Measurements from ENCODE around the gene CDS1.

DNA sequence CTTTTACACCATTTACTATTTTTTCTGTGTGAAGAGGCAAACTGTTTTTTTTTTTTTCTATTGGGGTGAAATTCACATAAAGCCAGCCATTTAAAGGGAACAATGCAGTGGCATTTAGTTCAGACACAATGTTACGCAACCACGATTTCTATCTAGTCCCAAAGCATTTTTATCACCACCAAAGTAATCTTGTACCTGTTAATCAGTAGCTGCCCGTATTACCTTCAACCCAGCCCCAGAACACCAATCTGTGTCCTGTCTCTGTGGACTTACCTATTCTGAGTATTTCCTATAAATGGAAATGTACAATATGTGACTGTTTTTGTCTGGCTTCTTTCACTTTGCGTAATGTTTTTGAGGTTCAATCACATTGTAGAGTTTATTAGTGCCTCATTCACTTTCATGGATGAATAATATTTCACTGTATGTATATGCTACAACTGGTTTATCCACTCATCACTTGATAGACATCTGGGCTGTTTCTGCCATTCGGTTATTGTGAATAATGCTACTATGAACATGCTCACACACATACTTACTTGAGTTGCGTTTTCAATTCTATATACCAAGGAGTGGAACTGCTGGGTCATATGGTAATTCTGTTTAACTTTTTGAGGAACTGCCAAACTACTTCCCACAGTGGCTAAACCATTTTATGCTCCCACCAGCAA is 116.2 kb downstream of the CDS1 start:
- TF ChIP-seq POLR2A (IDR thresholded peaks at IDR 0.05), result no peak
- TF ChIP-seq, protein P1, sequence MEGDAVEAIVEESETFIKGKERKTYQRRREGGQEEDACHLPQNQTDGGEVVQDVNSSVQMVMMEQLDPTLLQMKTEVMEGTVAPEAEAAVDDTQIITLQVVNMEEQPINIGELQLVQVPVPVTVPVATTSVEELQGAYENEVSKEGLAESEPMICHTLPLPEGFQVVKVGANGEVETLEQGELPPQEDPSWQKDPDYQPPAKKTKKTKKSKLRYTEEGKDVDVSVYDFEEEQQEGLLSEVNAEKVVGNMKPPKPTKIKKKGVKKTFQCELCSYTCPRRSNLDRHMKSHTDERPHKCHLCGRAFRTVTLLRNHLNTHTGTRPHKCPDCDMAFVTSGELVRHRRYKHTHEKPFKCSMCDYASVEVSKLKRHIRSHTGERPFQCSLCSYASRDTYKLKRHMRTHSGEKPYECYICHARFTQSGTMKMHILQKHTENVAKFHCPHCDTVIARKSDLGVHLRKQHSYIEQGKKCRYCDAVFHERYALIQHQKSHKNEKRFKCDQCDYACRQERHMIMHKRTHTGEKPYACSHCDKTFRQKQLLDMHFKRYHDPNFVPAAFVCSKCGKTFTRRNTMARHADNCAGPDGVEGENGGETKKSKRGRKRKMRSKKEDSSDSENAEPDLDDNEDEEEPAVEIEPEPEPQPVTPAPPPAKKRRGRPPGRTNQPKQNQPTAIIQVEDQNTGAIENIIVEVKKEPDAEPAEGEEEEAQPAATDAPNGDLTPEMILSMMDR (IDR thresholded peaks at IDR 0.05), result no peak

Data from prostate gland (tissue), 2 donors.